Transverse colon (tissue), 4 donors: ENCODE measurements around the gene CD82. TPM values are rescaled to one million over a fixed set of nuclear protein-coding genes. Genes with fewer than 3 reads are reported as not detected.

Source experiments
- DNase-seq: peaks from one replicate; pipeline ENCODE4 v3.0.0-alpha.2; 2019
- H3K27ac ChIP-seq, 4 donors: fragments of 200-600 bp; sonication (generic); 2 replicates each; pipeline ENCODE4 v1.5.1; 2016 to 2018; ENCODE audit warnings: inconsistent platforms in 4 of 4
- H3K27me3 ChIP-seq: fragments of 200-600 bp; sonication (generic); 2 replicates; pipeline ENCODE4 v1.5.1; 2017; ENCODE audit warnings: inconsistent platforms
- H3K36me3 ChIP-seq, 4 donors: fragments of 200-600 bp; sonication (generic); 2 replicates each; pipeline ENCODE4 v1.5.1; 2017 to 2019; ENCODE audit warnings: inconsistent platforms in 4 of 4
- H3K4me1 ChIP-seq, 4 donors: fragments of 200-600 bp; sonication (generic); 2 replicates each; pipeline ENCODE4 v1.5.1; 2017 to 2020; ENCODE audit warnings: inconsistent platforms in 4 of 4
- H3K4me3 ChIP-seq, 4 donors: fragments of 200-600 bp; sonication (generic); 1 replicate in 1 of 4; 2 replicates in 3 of 4; pipeline versions ENCODE4 v1.5.1 to v1.6.1; 2017 to 2019; ENCODE audit warnings: inconsistent platforms in 4 of 4
- H3K9me3 ChIP-seq, 2 donors: fragments of 200-600 bp; sonication (generic); 2 replicates each; pipeline ENCODE4 v1.5.1; 2017 to 2019; ENCODE audit warnings: inconsistent platforms in 2 of 2
- EP300 ChIP-seq: sonication (generic); formaldehyde crosslinking; IDR thresholded peaks from one replicate; pipeline ENCODE4 v1.6.1; 2017; ENCODE audit warnings: antibody characterized with exemption, low read depth
- POLR2A ChIP-seq: fragments of 450-650 bp; IDR thresholded peaks from one replicate; pipeline ENCODE4 v1.6.1; 2016; ENCODE audit warnings: antibody characterized with exemption, mild to moderate bottlenecking, moderate library complexity
- POLR2AphosphoS5 ChIP-seq, 3 donors: sonication (generic); formaldehyde crosslinking; IDR thresholded peaks; one replicate each; pipeline ENCODE4 v1.6.1; 2016; ENCODE audit warnings: antibody characterized with exemption in 3 of 3
- WGBS, 2 donors: methylation state at CpG; one replicate each; pipeline ENCODE4 v1.1.5; 2018; ENCODE audit warnings: low coverage in 1 of 2; 5-methylcytosine and 5-hydroxymethylcytosine counted together
- in situ Hi-C, 4 donors: fragments of 200-750 bp; cut with MboI; loops; one replicate each; pipeline versions ENCODE4 v1.15.0 to v1.15.1; 2017; ENCODE audit warnings: low sequenced_read_pairs in 3 of 4, low pct_ligation_motif_present in 1 of 4, low pct_unique_long_range_greater_than_20kb in 1 of 4
- intact Hi-C: fragments of 100-400 bp; cut with DNase I; formaldehyde crosslinking; loops from one replicate; pipeline ENCODE4 v1.15.1; 2023; ENCODE audit warnings: low total_unique reads
- total RNA-seq, 4 donors: library from RNA; depleted of rRNA; stranded (reverse); fragments of >200 nt; gene quantifications; one replicate each; pipeline ENCODE4 v1.1.0, GENCODE V29; 2016
- TF ChIP-seq, protein P1 (sequence below), 5 experiments: fragments of 200-600 bp in 3 of 5; fragments of 450-650 bp in 2 of 5; sonication (generic) in 3 of 5; IDR thresholded peaks; 1 replicate in 2 of 5; 2 replicates in 3 of 5; pipeline ENCODE4 v1.5.1; 2016 to 2017; ENCODE audit warnings: antibody characterized with exemption in 5 of 5, inconsistent platforms in 3 of 5, mild to moderate bottlenecking in 2 of 5, moderate library complexity in 1 of 5

Gene CD82
- total RNA-seq, 4 donors from 2014 or later: 7.9 to 23.1 (median 14.0) TPM

GRCh38 chr11:44624761-44625221 is 59.3 kb downstream of the CD82 start:
- no peak for TF ChIP-seq POLR2A
- TF ChIP-seq EP300: no peak
- TF ChIP-seq, protein P1, sequence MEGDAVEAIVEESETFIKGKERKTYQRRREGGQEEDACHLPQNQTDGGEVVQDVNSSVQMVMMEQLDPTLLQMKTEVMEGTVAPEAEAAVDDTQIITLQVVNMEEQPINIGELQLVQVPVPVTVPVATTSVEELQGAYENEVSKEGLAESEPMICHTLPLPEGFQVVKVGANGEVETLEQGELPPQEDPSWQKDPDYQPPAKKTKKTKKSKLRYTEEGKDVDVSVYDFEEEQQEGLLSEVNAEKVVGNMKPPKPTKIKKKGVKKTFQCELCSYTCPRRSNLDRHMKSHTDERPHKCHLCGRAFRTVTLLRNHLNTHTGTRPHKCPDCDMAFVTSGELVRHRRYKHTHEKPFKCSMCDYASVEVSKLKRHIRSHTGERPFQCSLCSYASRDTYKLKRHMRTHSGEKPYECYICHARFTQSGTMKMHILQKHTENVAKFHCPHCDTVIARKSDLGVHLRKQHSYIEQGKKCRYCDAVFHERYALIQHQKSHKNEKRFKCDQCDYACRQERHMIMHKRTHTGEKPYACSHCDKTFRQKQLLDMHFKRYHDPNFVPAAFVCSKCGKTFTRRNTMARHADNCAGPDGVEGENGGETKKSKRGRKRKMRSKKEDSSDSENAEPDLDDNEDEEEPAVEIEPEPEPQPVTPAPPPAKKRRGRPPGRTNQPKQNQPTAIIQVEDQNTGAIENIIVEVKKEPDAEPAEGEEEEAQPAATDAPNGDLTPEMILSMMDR (IDR thresholded peaks at IDR 0.05): no peak
- TF ChIP-seq POLR2AphosphoS5 (IDR thresholded peaks at IDR 0.05): no peak
- DNase-seq: peak; percentile 3
- no peak overlapping the region for H3K27ac ChIP-seq
- H3K36me3 ChIP-seq: no peaks in the 10 kb centered on the region
- no peaks in the 10 kb centered on the region for H3K9me3 ChIP-seq
- 90 to 97% methylated on average over 2 to 4 of the region's 4 CpGs for whole genome bisulfite sequencing, 2 donors
- intact Hi-C loops (loop anchor here (5.0 kb wide), 2 partner anchors 103 to 268 kb away; partner anchors contain the start of gene TSPAN18), in situ Hi-C loops (loop anchor here (5.0 to 10.0 kb wide), 3 partner anchors 280 to 290 kb away; no protein-coding TSS in a partner anchor)
- H3K4me3 ChIP-seq: no peak overlapping the region
- peaks cover 0 to 21% (median 11%) of the 10 kb centered on the region in 4 donors for H3K4me1 ChIP-seq
- peaks cover 8% of the 10 kb centered on the region for H3K27me3 ChIP-seq

DNA sequence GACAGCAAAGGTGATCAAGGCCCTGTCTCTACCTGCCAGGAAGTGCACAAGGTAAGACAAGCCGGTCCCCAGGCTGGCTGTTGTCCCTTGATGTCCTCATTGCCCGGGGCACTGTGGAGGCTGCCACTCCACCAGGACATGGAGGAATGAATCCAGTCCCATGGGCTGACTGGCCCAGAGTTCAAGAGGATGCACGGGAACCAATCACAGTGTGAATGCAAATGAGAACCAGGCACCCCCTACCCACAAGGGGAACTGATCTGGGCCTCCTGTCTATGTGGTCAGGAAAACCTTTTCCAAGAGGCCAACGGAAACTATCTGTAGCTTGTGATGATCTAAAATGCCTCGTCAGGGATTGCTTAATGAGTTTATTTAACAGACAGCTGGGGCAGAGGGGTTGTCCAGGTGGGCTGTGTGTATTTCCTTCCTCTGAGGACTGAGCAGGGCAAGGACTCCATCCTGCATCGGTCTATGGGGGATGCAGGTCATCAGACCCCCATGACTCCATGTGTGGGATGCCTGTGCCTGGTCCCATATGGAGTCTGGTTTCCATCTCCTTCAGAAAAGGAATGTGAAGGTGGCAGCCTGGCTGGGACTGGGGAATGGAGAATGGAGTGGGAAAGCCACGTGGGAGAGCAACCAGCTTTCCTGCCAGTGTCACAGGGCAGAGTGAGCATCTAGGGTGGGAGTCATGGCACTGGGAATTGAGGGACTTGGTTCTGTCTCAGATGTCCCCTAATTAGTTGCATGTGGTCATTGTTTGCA is 60.5 kb downstream of the CD82 start:
- Histone ChIP-seq H3K27ac (no peak overlapping the region), H3K27me3 (peaks cover 10% of the 10 kb centered on the region), H3K9me3 (no peaks in the 10 kb centered on the region), H3K36me3 (no peaks in the 10 kb centered on the region), H3K4me1 (peaks cover 0 to 18% (median 10%) of the 10 kb centered on the region in 4 donors), H3K4me3 (no peak overlapping the region)
- TF ChIP-seq, protein P1 (IDR thresholded peaks at IDR 0.05): no peak
- TF ChIP-seq POLR2AphosphoS5 (IDR thresholded peaks at IDR 0.05) (peak in 2 of 3 donors; percentile 24 to 36), POLR2A (no peak), EP300 (no peak)
- 68 to 90% methylated on average over 2 to 7 of the region's 7 CpGs for WGBS, 2 donors
- peak; percentile 6 for DNase-seq
- in situ Hi-C loops: loop anchor here in 2 of 4 donors (10.0 kb wide), 2 partner anchors 279 to 289 kb away; no protein-coding TSS in a partner anchor
- intact Hi-C loops: loop anchor here (5.0 kb wide), 1 partner anchor 101 kb away; the partner anchor contains the start of gene TSPAN18

DNA sequence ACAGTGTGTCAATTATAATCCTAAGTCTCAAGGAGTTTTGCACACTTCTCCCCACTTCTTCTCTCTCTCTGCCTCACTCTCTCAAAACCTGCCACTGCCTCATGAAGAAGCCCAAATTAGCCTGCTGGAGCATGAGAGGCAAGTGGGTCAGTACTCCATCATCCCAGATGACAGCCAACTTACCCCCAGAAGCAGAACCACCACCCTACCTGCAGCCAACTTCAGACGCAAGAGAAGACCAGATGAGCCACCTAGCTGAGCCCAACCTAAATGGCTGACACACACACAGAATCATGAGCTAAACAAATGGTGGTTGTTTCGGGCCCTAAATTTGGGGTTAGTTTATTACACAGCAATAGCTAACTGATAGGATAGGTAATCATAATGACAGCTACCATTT is 61.2 kb downstream of the CD82 start:
- Histone ChIP-seq H3K36me3 (no peaks in the 10 kb centered on the region), H3K4me1 (peaks cover 0 to 17% (median 7%) of the 10 kb centered on the region in 4 donors), H3K27me3 (peaks cover 10% of the 10 kb centered on the region), H3K4me3 (no peak overlapping the region), H3K9me3 (no peaks in the 10 kb centered on the region), H3K27ac (peak overlapping the region in 1 of 4 donors; percentile 63)
- TF ChIP-seq, protein P1 (IDR thresholded peaks at IDR 0.05): no peak
- TF ChIP-seq EP300 (no peak), POLR2AphosphoS5 (IDR thresholded peaks at IDR 0.05) (no peak), POLR2A (no peak)
- WGBS, 2 donors: 97% methylated on average over 2 of the region's 2 CpGs; no CpG with 5 or more reads in 1 of the 2 donors
- intact Hi-C loops (loop anchor here (5.0 kb wide), 1 partner anchor 101 kb away; the partner anchor contains the start of gene TSPAN18), in situ Hi-C loops (loop anchor here in 2 of 4 donors (10.0 kb wide), 2 partner anchors 278 to 288 kb away; no protein-coding TSS in a partner anchor)
- no peak for DNase-seq

- no peak for DNase-seq
- Histone ChIP-seq H3K36me3 (no peaks in the 10 kb centered on the region), H3K9me3 (no peaks in the 10 kb centered on the region), H3K27me3 (peaks cover 10% of the 10 kb centered on the region), H3K4me1 (peaks cover 0 to 17% (median 7%) of the 10 kb centered on the region in 4 donors), H3K27ac (peak overlapping the region; percentile 28 to 74 (median 61)), H3K4me3 (no peak overlapping the region)
- no peak for TF ChIP-seq POLR2AphosphoS5 (IDR thresholded peaks at IDR 0.05)
- TF ChIP-seq, protein P1 (IDR thresholded peaks at IDR 0.05): no peak
- TF ChIP-seq POLR2A: no peak
- no peak for TF ChIP-seq EP300
- intact Hi-C loops (loop anchor here (5.0 kb wide), 1 partner anchor 100 kb away; the partner anchor contains the start of gene TSPAN18), in situ Hi-C loops (loop anchor here in 2 of 4 donors (10.0 kb wide), 2 partner anchors 278 to 288 kb away; no protein-coding TSS in a partner anchor)
- 61 to 80% methylated on average over 3 to 4 of the region's 4 CpGs for WGBS, 2 donors
These were observed 61.8 kb downstream of the CD82 start for GRCh38 chr11:44627165-44627789.
